GM12878 (cell line): Measurements from ENCODE around the gene CCDC81. TPM values are rescaled to one million over a fixed set of nuclear protein-coding genes. Genes with fewer than 3 reads are reported as not detected.

ENCODE experiments used
- ATAC-seq: fragments of 200-7000 bp; cut with Tn5 transposase; 3 replicates; pipeline ENCODE4 v1.9.1; 2020; ENCODE audit warnings: mild to moderate bottlenecking, moderate library complexity
- BruUV-seq: library from RNA; stranded (reverse); fragments of 400-500 nt; replicated peaks from 2 replicates; lab custom pipeline; 2021; lab: Mats Ljungman, UMichigan
- CTCF ChIA-PET: fragments of 300-600 bp; sonication (Branson Sonifier 250); formaldehyde crosslinking; extraction: SDS; loops from one replicate; lab custom pipeline; 2021; ENCODE audit warnings: inconsistent platforms; lab: Yijun Ruan, JAX
- POLR2A ChIA-PET: fragments of 350-600 bp; formaldehyde crosslinking; extraction: SDS; loops from one replicate; lab custom pipeline; 2021; ENCODE audit warnings: inconsistent platforms; lab: Charles Lee
- RAD21 ChIA-PET: fragments of 300-600 bp; sonication (Branson Sonifier 250); formaldehyde crosslinking; loops from one replicate; lab custom pipeline; 2023; ENCODE audit warnings: antibody characterized with exemption; ENCODE audit not compliant: unreplicated experiment; lab: Charles Lee
- SMC1A ChIA-PET: fragments of 300-600 bp; sonication (Branson Sonifier 250); formaldehyde crosslinking; loops from one replicate; lab custom pipeline; 2023; ENCODE audit not compliant: unreplicated experiment, uncharacterized antibody; lab: Charles Lee
- DNase-seq: peaks from one replicate; pipeline ENCODE4 v3.0.0-alpha.2; 2011; ENCODE audit warnings: low read depth, low spot score
- FAIRE-seq: peaks from 3 replicates; lab custom pipeline; 2011; peaks lifted over from hg19 to GRCh38; lab: Jason Lieb, UNC
- H2AFZ ChIP-seq: 2 replicates; pipeline ENCODE4 v1.6.0; 2011; ENCODE audit warnings: low read depth, low read length, control low read depth; ENCODE audit not compliant: control insufficient read depth
- H3K27ac ChIP-seq: 2 replicates; pipeline ENCODE4 v1.5.1; 2011; ENCODE audit warnings: control low read depth; ENCODE audit not compliant: control insufficient read depth, insufficient read depth
- H3K27me3 ChIP-seq, 2 experiments: replicated peaks in 1 of 2; 2 replicates each; pipeline versions ENCODE4 v1.6.0 to v1.6.1; 2011; ENCODE audit warnings: low read length in 1 of 2; ENCODE audit not compliant: control insufficient read depth in 2 of 2, insufficient read depth in 2 of 2
- H3K36me3 ChIP-seq, 2 experiments: 2 replicates each; pipeline ENCODE4 v1.5.1; 2011; ENCODE audit warnings: low read length in 1 of 2; ENCODE audit not compliant: control insufficient read depth in 2 of 2, insufficient read depth in 2 of 2
- H3K4me1 ChIP-seq: 2 replicates; pipeline ENCODE4 v1.6.1; 2011; ENCODE audit warnings: mild to moderate bottlenecking, low read length, moderate library complexity, mixed read lengths; ENCODE audit not compliant: control insufficient read depth, insufficient read depth
- H3K4me2 ChIP-seq: 2 replicates; pipeline ENCODE4 v1.6.0; 2011; ENCODE audit warnings: control low read depth; ENCODE audit not compliant: control insufficient read depth, insufficient read depth
- H3K4me3 ChIP-seq: fragments of 200-600 bp; sonication (generic); 2 replicates; pipeline ENCODE4 v1.5.1; 2016
- H3K79me2 ChIP-seq: 2 replicates; pipeline ENCODE4 v1.6.0; 2011; ENCODE audit warnings: low read length; ENCODE audit not compliant: control insufficient read depth, insufficient read depth
- H3K9ac ChIP-seq: 2 replicates; pipeline ENCODE4 v1.8.0; 2011; ENCODE audit warnings: low read length, control low read depth, mixed read lengths; ENCODE audit not compliant: control insufficient read depth, insufficient read depth
- H3K9me3 ChIP-seq: replicated peaks from 3 replicates; pipeline ENCODE4 v1.5.1; 2011; ENCODE audit warnings: mild to moderate bottlenecking, low read length; ENCODE audit not compliant: control insufficient read depth, insufficient read depth
- H4K20me1 ChIP-seq: 2 replicates; pipeline ENCODE4 v1.6.0; 2011; ENCODE audit not compliant: control insufficient read depth, insufficient read depth
- BHLHE40 ChIP-seq, 2 experiments: fragments of 450-650 bp in 1 of 2; IDR thresholded peaks; 2 replicates each; pipeline ENCODE4 v1.6.1; 2011 to 2017; ENCODE audit warnings: low read depth in 2 of 2, borderline replicate concordance in 1 of 2, improper control_type of control experiment in 1 of 2, low read length in 1 of 2, mild to moderate bottlenecking in 1 of 2
- BMI1 ChIP-seq: fragments of 450-650 bp; IDR thresholded peaks from 2 replicates; pipeline ENCODE4 v1.6.1; 2016; ENCODE audit warnings: mild to moderate bottlenecking, moderate library complexity, borderline replicate concordance
- CREB1 ChIP-seq: IDR thresholded peaks from 2 replicates; pipeline ENCODE4 v1.6.1; 2012; ENCODE audit warnings: low read depth, mild to moderate bottlenecking, inconsistent platforms
- HCFC1 ChIP-seq: fragments of 150-350 bp; IDR thresholded peaks from 2 replicates; pipeline ENCODE4 v1.6.1; 2014; ENCODE audit warnings: low read length
- JUNB ChIP-seq: IDR thresholded peaks from 2 replicates; pipeline ENCODE4 v1.6.1; 2016; ENCODE audit warnings: antibody characterized with exemption, mild to moderate bottlenecking
- KLF5 ChIP-seq: fragments of 450-650 bp; IDR thresholded peaks from 2 replicates; pipeline ENCODE4 v1.6.1; 2014; ENCODE audit warnings: mild to moderate bottlenecking; ENCODE audit not compliant: partially characterized antibody
- LARP7 ChIP-seq: fragments of 450-650 bp; IDR thresholded peaks from 2 replicates; pipeline ENCODE4 v1.6.1; 2017; ENCODE audit warnings: mild to moderate bottlenecking
- NRF1 ChIP-seq: conservative IDR thresholded peaks from 2 replicates; pipeline ENCODE4 v1.6.1; 2011; ENCODE audit warnings: mild to moderate bottlenecking, low read depth, low read length, improper control_type of control experiment
- RB1 ChIP-seq: fragments of 450-650 bp; formaldehyde crosslinking; IDR thresholded peaks from 2 replicates; pipeline ENCODE4 v1.6.1; 2017; ENCODE audit warnings: mild to moderate bottlenecking, borderline replicate concordance
- SMAD5 ChIP-seq: IDR thresholded peaks from 2 replicates; pipeline ENCODE4 v1.6.1; 2016; ENCODE audit warnings: antibody characterized with exemption, low read depth
- TBL1XR1 ChIP-seq: IDR thresholded peaks from 2 replicates; pipeline ENCODE4 v1.6.1; 2012; ENCODE audit warnings: low read depth, low read length, improper control_type of control experiment
- WGBS: methylation state at CpG from one replicate; pipeline ENCODE4 v1.1.6; 2016; ENCODE audit warnings: low lambda C conversion rate; ENCODE audit not compliant: insufficient replicate concordance, insufficient coverage; ENCODE audit errors: missing lambda C conversion rate; 5-methylcytosine and 5-hydroxymethylcytosine counted together
- in situ Hi-C: fragments of 300-500 bp; cut with MboI; formaldehyde crosslinking; loops from 9 replicates; pipeline ENCODE4 v1.14.3; 2018; ENCODE audit warnings: mixed read lengths
- intact Hi-C: fragments of 100-400 bp; cut with micrococcal nuclease; formaldehyde crosslinking; loops from one replicate; pipeline ENCODE4 v1.14.2; 2022; ENCODE audit not compliant: unreplicated experiment
- polyA plus RNA-seq, 11 experiments: library from polyadenylated mRNA; depleted of rRNA in 4 of 11; unstranded in 6 of 11; stranded (reverse) in 5 of 11; fragments of >200 nt; fragmentation: Nextera tagmentation in 4 of 11; fragmentation: Illumina TruSeq in 1 of 11; extraction: Ambion mirVana in 4 of 11; extraction: Trizol in 1 of 11; gene quantifications; 1 replicate in 1 of 11; 2 replicates in 10 of 11; pipeline versions ENCODE4 v1.2.1 to v1.2.3, GENCODE V29; 2011 to 2016; ENCODE audit warnings: inconsistent platforms in 2 of 11, missing spikeins in 2 of 11, low read depth in 1 of 11
- total RNA-seq, 4 experiments: library from RNA; depleted of rRNA in 3 of 4; stranded (reverse); fragments of >200 nt in 3 of 4; fragmentation: Illumina TruSeq in 1 of 4; extraction: Trizol in 1 of 4; gene quantifications; 2 replicates each; pipeline versions ENCODE4 v1.2.1 to v1.2.3, GENCODE V29; 2013 to 2021
- TF ChIP-seq, protein P1 (sequence below): fragments of 450-650 bp; formaldehyde crosslinking; IDR thresholded peaks from 2 replicates; pipeline ENCODE4 v1.4.0; 2022; ENCODE audit warnings: mild to moderate bottlenecking, moderate library complexity
- TF ChIP-seq, protein P2 (sequence below): fragments of 450-650 bp; formaldehyde crosslinking; IDR thresholded peaks from 2 replicates; pipeline ENCODE4 v1.4.0; 2020; ENCODE audit warnings: mild to moderate bottlenecking, moderate library complexity

Gene CCDC81
- total and polyA plus RNA-seq, 10 of the 15 experiments (the other 5 are each of a cell fraction or from before 2014, with no cell fraction given), result 0.06 to 0.53 (median 0.22) TPM

DNA sequence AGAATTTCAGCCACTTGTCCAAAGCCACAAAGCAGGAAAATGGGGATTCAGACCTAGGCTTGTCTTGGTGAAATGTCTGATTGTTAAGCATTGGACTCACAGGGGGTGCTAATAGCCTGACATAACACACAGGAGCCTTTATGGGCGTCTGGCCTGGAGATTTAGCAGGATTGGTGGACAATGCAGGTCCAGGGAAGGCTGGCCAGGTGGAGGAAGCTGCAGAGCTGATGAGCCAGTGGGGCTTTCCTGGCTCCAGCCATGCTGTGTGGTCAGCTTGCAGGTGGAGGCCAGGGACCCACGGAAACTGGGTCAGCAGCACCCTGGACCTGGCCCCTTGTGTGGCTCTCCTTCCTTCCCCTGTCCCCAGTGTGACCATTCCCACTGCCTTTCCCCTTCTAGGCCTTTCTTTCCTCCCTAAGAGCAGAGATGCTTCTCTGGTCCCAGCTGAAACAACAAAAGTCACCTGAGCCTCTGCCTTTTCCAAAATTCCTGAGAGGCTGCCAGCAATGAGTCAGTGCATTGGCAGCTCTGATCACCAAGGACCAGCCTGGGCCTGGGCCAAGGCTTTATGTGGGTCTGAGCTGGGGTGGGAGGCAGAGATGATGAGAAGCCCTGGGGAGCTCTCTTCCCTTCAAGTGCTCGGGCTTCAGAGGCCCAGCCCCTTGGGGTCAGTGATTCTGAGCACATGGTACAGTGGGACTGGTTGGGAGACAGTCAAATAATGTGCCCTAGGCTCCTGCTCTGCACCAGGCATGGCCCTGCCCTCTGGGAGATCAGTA is 85.2 kb downstream of the CCDC81 start (continued):
- TF ChIP-seq, protein P1, sequence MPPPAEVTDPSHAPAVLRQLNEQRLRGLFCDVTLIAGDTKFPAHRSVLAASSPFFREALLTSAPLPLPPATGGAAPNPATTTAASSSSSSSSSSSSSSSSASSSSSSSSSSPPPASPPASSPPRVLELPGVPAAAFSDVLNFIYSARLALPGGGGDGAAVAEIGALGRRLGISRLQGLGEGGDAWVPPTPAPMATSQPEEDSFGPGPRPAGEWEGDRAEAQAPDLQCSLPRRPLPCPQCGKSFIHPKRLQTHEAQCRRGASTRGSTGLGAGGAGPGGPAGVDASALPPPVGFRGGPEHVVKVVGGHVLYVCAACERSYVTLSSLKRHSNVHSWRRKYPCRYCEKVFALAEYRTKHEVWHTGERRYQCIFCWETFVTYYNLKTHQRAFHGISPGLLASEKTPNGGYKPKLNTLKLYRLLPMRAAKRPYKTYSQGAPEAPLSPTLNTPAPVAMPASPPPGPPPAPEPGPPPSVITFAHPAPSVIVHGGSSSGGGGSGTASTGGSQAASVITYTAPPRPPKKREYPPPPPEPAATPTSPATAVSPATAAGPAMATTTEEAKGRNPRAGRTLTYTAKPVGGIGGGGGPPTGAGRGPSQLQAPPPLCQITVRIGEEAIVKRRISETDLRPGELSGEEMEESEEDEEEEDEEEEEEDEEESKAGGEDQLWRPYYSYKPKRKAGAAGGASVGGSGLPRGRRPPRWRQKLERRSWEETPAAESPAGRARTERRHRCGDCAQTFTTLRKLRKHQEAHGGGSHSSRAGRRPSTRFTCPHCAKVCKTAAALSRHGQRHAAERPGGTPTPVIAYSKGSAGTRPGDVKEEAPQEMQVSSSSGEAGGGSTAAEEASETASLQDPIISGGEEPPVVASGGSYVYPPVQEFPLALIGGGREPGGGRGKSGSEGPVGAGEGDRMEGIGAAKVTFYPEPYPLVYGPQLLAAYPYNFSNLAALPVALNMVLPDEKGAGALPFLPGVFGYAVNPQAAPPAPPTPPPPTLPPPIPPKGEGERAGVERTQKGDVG, result no peak
- TF ChIP-seq CREB1, result no peak
- no peak for TF ChIP-seq BMI1

DNA sequence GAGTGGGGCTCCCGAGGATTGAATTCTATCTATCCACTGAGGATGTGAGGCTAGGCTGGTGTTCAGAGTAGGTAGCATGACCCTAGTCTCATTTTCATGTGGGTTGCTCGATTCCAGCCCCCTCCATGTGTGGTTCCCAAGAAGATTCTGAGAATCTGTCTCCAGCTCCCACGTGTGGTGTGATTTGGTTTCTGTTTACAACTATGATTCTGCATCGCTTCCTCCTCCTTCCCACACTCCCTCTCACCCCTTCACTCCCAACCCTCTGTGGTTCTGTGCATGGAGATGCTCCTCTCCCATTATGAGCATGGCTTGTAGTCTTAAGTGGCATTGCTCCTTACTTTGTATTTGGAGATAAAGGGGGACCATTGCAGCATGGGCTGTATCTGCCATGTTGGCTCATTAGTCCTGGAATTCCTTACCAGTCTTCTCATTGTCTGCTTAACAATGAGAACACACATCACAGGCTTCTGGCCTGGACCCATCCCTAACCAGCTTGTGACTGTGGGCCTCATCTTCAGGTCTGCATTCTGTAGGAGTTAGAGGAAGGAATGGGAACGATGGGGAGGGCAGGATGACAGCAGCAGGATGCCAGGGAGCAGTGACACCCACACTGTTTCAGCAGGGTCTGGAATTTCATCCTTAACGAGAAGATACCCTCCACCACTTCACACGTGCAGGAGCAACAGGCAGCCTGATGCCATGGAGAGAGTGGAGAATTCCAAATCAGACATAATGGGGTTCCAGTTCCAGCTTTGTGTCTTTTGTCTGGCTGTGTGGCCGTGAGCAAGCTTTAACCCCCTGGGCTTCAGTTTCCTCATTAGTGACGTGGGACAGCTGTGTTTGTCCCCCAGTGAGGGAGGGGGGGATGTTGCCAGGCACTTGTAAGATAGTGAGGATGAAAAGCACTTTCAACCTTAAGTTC is 86.0 kb downstream of the CCDC81 start:
- ATAC-seq, result no peak
- no peak overlapping the region for H3K4me2 ChIP-seq
- RAD21 ChIA-PET, result interaction anchor here (1.7 kb wide), 1 partner anchor 148 kb away, joined by 10 read pairs; no protein-coding TSS in a partner anchor
- no peak for TF ChIP-seq LARP7
- TF ChIP-seq BHLHE40 (IDR thresholded peaks at IDR 0.05; ENCODE audit: borderline replicate concordance in 1 of 2, low read depth in 2 of 2, low read length in 1 of 2), result no peak
- TF ChIP-seq, protein P2, sequence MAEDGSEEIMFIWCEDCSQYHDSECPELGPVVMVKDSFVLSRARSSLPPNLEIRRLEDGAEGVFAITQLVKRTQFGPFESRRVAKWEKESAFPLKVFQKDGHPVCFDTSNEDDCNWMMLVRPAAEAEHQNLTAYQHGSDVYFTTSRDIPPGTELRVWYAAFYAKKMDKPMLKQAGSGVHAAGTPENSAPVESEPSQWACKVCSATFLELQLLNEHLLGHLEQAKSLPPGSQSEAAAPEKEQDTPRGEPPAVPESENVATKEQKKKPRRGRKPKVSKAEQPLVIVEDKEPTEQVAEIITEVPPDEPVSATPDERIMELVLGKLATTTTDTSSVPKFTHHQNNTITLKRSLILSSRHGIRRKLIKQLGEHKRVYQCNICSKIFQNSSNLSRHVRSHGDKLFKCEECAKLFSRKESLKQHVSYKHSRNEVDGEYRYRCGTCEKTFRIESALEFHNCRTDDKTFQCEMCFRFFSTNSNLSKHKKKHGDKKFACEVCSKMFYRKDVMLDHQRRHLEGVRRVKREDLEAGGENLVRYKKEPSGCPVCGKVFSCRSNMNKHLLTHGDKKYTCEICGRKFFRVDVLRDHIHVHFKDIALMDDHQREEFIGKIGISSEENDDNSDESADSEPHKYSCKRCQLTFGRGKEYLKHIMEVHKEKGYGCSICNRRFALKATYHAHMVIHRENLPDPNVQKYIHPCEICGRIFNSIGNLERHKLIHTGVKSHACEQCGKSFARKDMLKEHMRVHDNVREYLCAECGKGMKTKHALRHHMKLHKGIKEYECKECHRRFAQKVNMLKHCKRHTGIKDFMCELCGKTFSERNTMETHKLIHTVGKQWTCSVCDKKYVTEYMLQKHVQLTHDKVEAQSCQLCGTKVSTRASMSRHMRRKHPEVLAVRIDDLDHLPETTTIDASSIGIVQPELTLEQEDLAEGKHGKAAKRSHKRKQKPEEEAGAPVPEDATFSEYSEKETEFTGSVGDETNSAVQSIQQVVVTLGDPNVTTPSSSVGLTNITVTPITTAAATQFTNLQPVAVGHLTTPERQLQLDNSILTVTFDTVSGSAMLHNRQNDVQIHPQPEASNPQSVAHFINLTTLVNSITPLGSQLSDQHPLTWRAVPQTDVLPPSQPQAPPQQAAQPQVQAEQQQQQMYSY (CRISPR knock-in tag), result no peak
- no peak for TF ChIP-seq SMAD5
- TF ChIP-seq HCFC1, result no peak
- no peak for TF ChIP-seq KLF5
- TF ChIP-seq JUNB, result no peak
- no peak for TF ChIP-seq NRF1
- TF ChIP-seq RB1, result no peak
- no peak for TF ChIP-seq TBL1XR1
- TF ChIP-seq, all 136 proteins: peak for 0
- Histone ChIP-seq H3K27ac (no peak overlapping the region), H4K20me1 (no peaks in the 10 kb centered on the region), H2AFZ (no peak overlapping the region), H3K9me3 (no peaks in the 10 kb centered on the region), H3K9ac (no peak overlapping the region), H3K27me3 (no peaks in the 10 kb centered on the region), H3K4me1 (no peaks in the 10 kb centered on the region), H3K36me3 (no peaks in the 10 kb centered on the region), H3K79me2 (no peaks in the 10 kb centered on the region), H3K4me3 (no peak overlapping the region)
- in situ Hi-C loops (no loop called here), intact Hi-C loops (no loop called here)
- SMC1A ChIA-PET, result interaction anchor here (0.8 to 2.9 kb wide), 5 partner anchors 12 to 353 kb away, joined by 3 to 19 read pairs (median 4); no protein-coding TSS in a partner anchor
- FAIRE-seq (no peak), DNase-seq (no peak)
- POLR2A ChIA-PET, result no interaction called here
- no TSS peak for BruUV-seq
- 20% methylated on average over 9 of the region's 9 CpGs for WGBS
- CTCF ChIA-PET, result interaction anchor here (0.6 to 7.3 kb wide), 6 partner anchors 23 to 360 kb away, joined by 3 to 45 read pairs (median 4); no protein-coding TSS in a partner anchor
